Upper lobe of left lung (tissue), 6 donors: ENCODE results near the gene TNS3. TPM values are rescaled to one million over a fixed set of nuclear protein-coding genes. Genes with fewer than 3 reads are reported as not detected.

Experiments
- ATAC-seq, 2 donors: fragments of 200-7000 bp; cut with Tn5 transposase; one replicate each; pipeline ENCODE4 v1.9.1; 2022; ENCODE audit warnings: mild to moderate bottlenecking in 2 of 2, moderate library complexity in 2 of 2; ENCODE audit not compliant: low FRiP score in 2 of 2
- DNase-seq, 2 donors: peaks; one replicate each; pipeline ENCODE4 v3.0.0-alpha.2; 2019 to 2020
- H3K27ac ChIP-seq, 4 donors: fragments of 200-600 bp; sonication (generic); one replicate each; pipeline ENCODE4 v1.5.1; 2016 to 2019
- H3K27me3 ChIP-seq, 4 donors: fragments of 200-600 bp; sonication (generic); one replicate each; pipeline ENCODE4 v1.5.1; 2017 to 2019
- H3K36me3 ChIP-seq, 4 donors: fragments of 200-600 bp; sonication (generic); one replicate each; pipeline ENCODE4 v1.5.1; 2016 to 2019
- H3K4me1 ChIP-seq, 4 donors: fragments of 200-600 bp; sonication (generic); one replicate each; pipeline ENCODE4 v1.5.1; 2018 to 2019
- H3K4me3 ChIP-seq, 4 donors: fragments of 200-600 bp; sonication (generic); one replicate each; pipeline ENCODE4 v1.5.1; 2017 to 2019; ENCODE audit warnings: mild to moderate bottlenecking in 2 of 4, moderate library complexity in 1 of 4
- H3K9me3 ChIP-seq, 4 donors: fragments of 200-600 bp; sonication (generic); one replicate each; pipeline ENCODE4 v1.5.1; 2018 to 2019
- EP300 ChIP-seq, 4 donors: sonication (generic); formaldehyde crosslinking; IDR thresholded peaks; one replicate each; pipeline ENCODE4 v1.5.1; 2017; ENCODE audit warnings: antibody characterized with exemption in 4 of 4, control low read depth in 2 of 4
- POLR2A ChIP-seq, 4 donors: fragments of 450-650 bp; IDR thresholded peaks; one replicate each; pipeline ENCODE4 v1.5.1; 2016 to 2017; ENCODE audit warnings: antibody characterized with exemption in 4 of 4, mild to moderate bottlenecking in 2 of 4
- POLR2AphosphoS5 ChIP-seq, 2 donors: sonication (generic); formaldehyde crosslinking; IDR thresholded peaks; one replicate each; pipeline ENCODE4 v1.5.1; 2017; ENCODE audit warnings: antibody characterized with exemption in 2 of 2
- WGBS, 2 donors: methylation state at CpG; one replicate each; pipeline ENCODE4 v1.1.5; 2017 to 2018; 5-methylcytosine and 5-hydroxymethylcytosine counted together
- total RNA-seq, 6 donors: library from RNA; depleted of rRNA in 4 of 6; stranded (reverse); fragments of >200 nt in 4 of 6; gene quantifications; one replicate each; pipeline versions ENCODE4 v1.1.0 to v1.2.1, GENCODE V29; 2016 to 2021
- TF ChIP-seq, protein P1 (sequence below), 6 experiments: fragments of 450-650 bp in 4 of 6; fragments of 200-600 bp in 2 of 6; sonication (generic) in 2 of 6; IDR thresholded peaks; one replicate each; pipeline ENCODE4 v1.5.1; 2016 to 2019; ENCODE audit warnings: antibody characterized with exemption in 6 of 6
- donor health status: DM: no; HTN: no; CAD: no; lungs with moderate emphysema.
- donor health status: DM: no; HTN: yes; CAD: no; lungs with severe emphysema.

The TNS3 gene
- total RNA-seq, 6 donors from 2014 or later, result 90.6 to 266 (median 143) TPM

GRCh38 chr7:47474937-47475879 lies 106.7 kb downstream of the TNS3 start:
- H3K4me3 ChIP-seq, result no peak overlapping the region
- peak; percentile 89 to 97 for DNase-seq
- H3K27me3 ChIP-seq, result no peaks in the 10 kb centered on the region
- H3K36me3 ChIP-seq, result no peaks in the 10 kb centered on the region
- WGBS, 2 donors, result 56 to 77% methylated on average over 13 to 21 of the region's 24 CpGs
- H3K9me3 ChIP-seq, result no peaks in the 10 kb centered on the region
- peak in 1 of 4 donors; percentile 84 for TF ChIP-seq POLR2A (IDR thresholded peaks at IDR 0.05)
- TF ChIP-seq EP300 (IDR thresholded peaks at IDR 0.05), result peak in 2 of 4 donors; percentile 63 to 89
- TF ChIP-seq POLR2AphosphoS5 (IDR thresholded peaks at IDR 0.05), result peak; percentile 89 to 94
- TF ChIP-seq, protein P1, sequence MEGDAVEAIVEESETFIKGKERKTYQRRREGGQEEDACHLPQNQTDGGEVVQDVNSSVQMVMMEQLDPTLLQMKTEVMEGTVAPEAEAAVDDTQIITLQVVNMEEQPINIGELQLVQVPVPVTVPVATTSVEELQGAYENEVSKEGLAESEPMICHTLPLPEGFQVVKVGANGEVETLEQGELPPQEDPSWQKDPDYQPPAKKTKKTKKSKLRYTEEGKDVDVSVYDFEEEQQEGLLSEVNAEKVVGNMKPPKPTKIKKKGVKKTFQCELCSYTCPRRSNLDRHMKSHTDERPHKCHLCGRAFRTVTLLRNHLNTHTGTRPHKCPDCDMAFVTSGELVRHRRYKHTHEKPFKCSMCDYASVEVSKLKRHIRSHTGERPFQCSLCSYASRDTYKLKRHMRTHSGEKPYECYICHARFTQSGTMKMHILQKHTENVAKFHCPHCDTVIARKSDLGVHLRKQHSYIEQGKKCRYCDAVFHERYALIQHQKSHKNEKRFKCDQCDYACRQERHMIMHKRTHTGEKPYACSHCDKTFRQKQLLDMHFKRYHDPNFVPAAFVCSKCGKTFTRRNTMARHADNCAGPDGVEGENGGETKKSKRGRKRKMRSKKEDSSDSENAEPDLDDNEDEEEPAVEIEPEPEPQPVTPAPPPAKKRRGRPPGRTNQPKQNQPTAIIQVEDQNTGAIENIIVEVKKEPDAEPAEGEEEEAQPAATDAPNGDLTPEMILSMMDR (IDR thresholded peaks at IDR 0.05), result peak in 5 of 6 experiments; percentile 13 to 60 (median 50)
- H3K27ac ChIP-seq, result peak overlapping the region; percentile 76 to 87 (median 81)
- peak; percentile 92 to 93 for ATAC-seq
- H3K4me1 ChIP-seq, result peaks cover 29 to 38% (median 31%) of the 10 kb centered on the region in 4 donors

GRCh38 chr7:47474211-47474936 lies 107.5 kb downstream of the TNS3 start:
- H3K36me3 ChIP-seq, result no peaks in the 10 kb centered on the region
- H3K9me3 ChIP-seq, result no peaks in the 10 kb centered on the region
- no peak overlapping the region for H3K4me3 ChIP-seq
- DNase-seq (no peak), ATAC-seq (no peak)
- WGBS, 2 donors, result 90 to 96% methylated on average over 2 of the region's 2 CpGs
- TF ChIP-seq POLR2A (IDR thresholded peaks at IDR 0.05), result no peak
- TF ChIP-seq, protein P1 (IDR thresholded peaks at IDR 0.05), result no peak
- peak overlapping the region; percentile 43 to 87 (median 78) for H3K27ac ChIP-seq
- peaks cover 22 to 34% (median 27%) of the 10 kb centered on the region in 4 donors for H3K4me1 ChIP-seq
- no peaks in the 10 kb centered on the region for H3K27me3 ChIP-seq

DNA sequence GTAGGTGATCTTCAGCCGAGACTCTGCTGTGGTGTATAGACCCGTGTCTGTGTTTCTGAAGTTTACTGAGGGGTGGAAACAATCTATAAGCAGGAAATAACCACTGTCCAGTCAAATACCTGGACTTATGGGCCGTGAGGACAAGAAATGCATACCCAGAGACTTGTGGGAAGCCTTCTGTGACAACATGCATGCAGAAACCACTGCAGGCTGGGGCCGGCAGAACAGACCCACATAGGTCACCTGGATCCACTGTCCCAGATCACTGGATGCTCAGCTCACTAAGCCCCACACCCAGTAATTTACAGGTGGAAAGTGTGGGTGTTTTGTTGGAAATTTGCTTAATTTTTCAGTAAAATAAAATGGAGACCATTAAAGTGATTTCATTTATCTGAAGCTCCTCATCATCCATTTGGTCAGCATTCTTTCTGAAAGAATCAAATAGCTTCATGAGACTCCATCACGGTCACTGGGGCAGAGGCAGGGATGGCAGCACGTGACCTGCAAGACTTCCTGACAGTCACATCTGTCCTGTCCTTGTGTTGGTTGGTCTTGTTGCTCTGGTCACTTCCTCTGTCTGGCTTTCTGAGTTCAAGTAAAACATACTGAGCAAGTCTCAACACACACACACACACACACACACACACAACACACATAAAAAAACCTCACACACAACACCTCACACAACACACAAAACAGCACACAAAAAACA lies 108.3 kb downstream of the TNS3 start:
- peak in 1 of 2 donors; percentile 58 for ATAC-seq
- peak overlapping the region in 3 of 4 donors; percentile 76 to 87 (median 80) for H3K27ac ChIP-seq

DNA sequence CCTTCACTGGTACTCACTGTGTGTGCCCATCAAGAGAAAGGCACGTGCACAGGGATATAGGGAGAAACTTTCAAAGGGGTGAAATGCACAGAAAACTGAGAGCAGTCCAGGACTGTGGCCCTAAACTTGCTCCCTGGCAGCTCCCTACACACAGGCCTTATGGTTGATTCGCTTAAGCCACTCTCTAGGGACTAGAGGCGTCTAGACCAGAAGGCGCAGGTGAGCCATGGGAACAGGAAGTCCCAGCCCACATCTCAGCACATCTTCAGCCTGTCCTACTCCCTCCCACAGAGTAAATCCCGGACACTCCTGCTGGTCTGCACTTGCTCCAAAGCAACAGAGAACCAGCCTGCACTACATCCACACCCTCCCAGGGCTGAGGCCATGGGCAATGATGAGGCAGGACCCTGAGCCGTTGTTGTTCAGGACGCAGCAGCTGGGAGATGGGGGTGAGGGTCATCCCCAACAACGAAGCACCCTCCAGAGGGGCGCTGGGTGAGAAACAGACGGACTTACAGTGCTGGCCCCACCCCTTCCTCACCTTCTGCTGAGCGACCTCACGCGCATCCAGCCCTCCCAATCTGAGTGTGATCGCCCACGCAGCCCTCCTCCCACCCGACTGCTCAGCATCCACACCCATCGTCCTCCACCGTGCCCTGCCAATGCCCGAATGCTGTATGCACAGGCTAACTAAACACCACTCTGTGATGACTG lies 109.3 kb downstream of the TNS3 start:
- ATAC-seq (no peak), DNase-seq (no peak)
- TF ChIP-seq POLR2A (IDR thresholded peaks at IDR 0.05), result no peak
- TF ChIP-seq, protein P1 (IDR thresholded peaks at IDR 0.05), result no peak
- no peak for TF ChIP-seq POLR2AphosphoS5 (IDR thresholded peaks at IDR 0.05)
- no peak for TF ChIP-seq EP300 (IDR thresholded peaks at IDR 0.05)
- no peaks in the 10 kb centered on the region for H3K27me3 ChIP-seq
- no peaks in the 10 kb centered on the region for H3K36me3 ChIP-seq
- H3K27ac ChIP-seq, result peak overlapping the region in 3 of 4 donors; percentile 18 to 87 (median 28)
- H3K9me3 ChIP-seq, result no peaks in the 10 kb centered on the region
- 86 to 88% methylated on average over 17 to 18 of the region's 19 CpGs for WGBS, 2 donors
- H3K4me3 ChIP-seq, result no peak overlapping the region
- peaks cover 16 to 21% (median 19%) of the 10 kb centered on the region in 4 donors for H3K4me1 ChIP-seq

More for the DNA sequence above, 108.3 kb downstream of the TNS3 start:
- Histone ChIP-seq H3K36me3 (no peaks in the 10 kb centered on the region), H3K27me3 (no peaks in the 10 kb centered on the region), H3K4me3 (no peak overlapping the region), H3K9me3 (no peaks in the 10 kb centered on the region), H3K4me1 (peaks cover 16 to 29% (median 26%) of the 10 kb centered on the region in 4 donors)
- WGBS, 2 donors, result 63 to 71% methylated on average over 6 of the region's 6 CpGs
- TF ChIP-seq, protein P1 (IDR thresholded peaks at IDR 0.05), result no peak
- peak in 1 of 2 donors; percentile 27 for TF ChIP-seq POLR2AphosphoS5 (IDR thresholded peaks at IDR 0.05)
- no peak for DNase-seq
